K562 (cell line): ENCODE data around the gene PRTFDC1. TPM values are rescaled to one million over a fixed set of nuclear protein-coding genes. Genes with fewer than 3 reads are reported as not detected.

Experiments used
- ARNT ChIP-seq, 2 experiments: fragments of 450-650 bp; IDR thresholded peaks; 2 replicates each; pipeline ENCODE4 v1.6.1; 2016; ENCODE audit warnings: mild to moderate bottlenecking in 1 of 2
- BRD4 ChIP-seq: fragments of 200-600 bp; sonication (generic); IDR thresholded peaks from 2 replicates; pipeline ENCODE4 v1.6.1; 2017; ENCODE audit warnings: inconsistent platforms
- FOXA3 ChIP-seq, 2 experiments: fragments of 450-650 bp in 1 of 2; sonication (generic) in 1 of 2; formaldehyde crosslinking; IDR thresholded peaks in 1 of 2; conservative IDR thresholded peaks in 1 of 2; 2 replicates each; pipeline versions ENCODE4 v1.4.0 to v1.8.0; 2020 to 2022; ENCODE audit warnings: mild to moderate bottlenecking in 2 of 2, missing genetic modification reagents in 1 of 2
- FOXM1 ChIP-seq, 2 experiments: fragments of 450-650 bp in 1 of 2; sonication (generic) in 1 of 2; formaldehyde crosslinking in 1 of 2; IDR thresholded peaks; 2 replicates each; pipeline versions ENCODE4 v1.6.1 to v1.9.0; 2017 to 2022; ENCODE audit warnings: low read depth in 2 of 2, mild to moderate bottlenecking in 2 of 2, missing genetic modification reagents in 1 of 2, moderate library complexity in 1 of 2
- MAZ ChIP-seq, 2 experiments: fragments of 450-650 bp in 1 of 2; sonication (generic) in 1 of 2; formaldehyde crosslinking; IDR thresholded peaks in 1 of 2; conservative IDR thresholded peaks in 1 of 2; 2 replicates each; pipeline versions ENCODE4 v1.4.0 to v1.5.0; 2020; ENCODE audit warnings: mild to moderate bottlenecking in 1 of 2, missing genetic modification reagents in 1 of 2
- MED1 ChIP-seq: sonication (generic); formaldehyde crosslinking; IDR thresholded peaks from 2 replicates; pipeline ENCODE4 v1.8.1; 2023; ENCODE audit warnings: missing genetic modification reagents, borderline replicate concordance
- MTA3 ChIP-seq: fragments of 450-650 bp; formaldehyde crosslinking; IDR thresholded peaks from 2 replicates; pipeline ENCODE4 v1.6.1; 2017; ENCODE audit warnings: mild to moderate bottlenecking, borderline replicate concordance
- NEUROD1 ChIP-seq: fragments of 150-350 bp; IDR thresholded peaks from 2 replicates; pipeline ENCODE4 v1.6.1; 2014; ENCODE audit warnings: borderline replicate concordance, low read length, low read depth; ENCODE audit not compliant: partially characterized antibody
- PRMT5 ChIP-seq: sonication (generic); formaldehyde crosslinking; IDR thresholded peaks from 2 replicates; pipeline ENCODE4 v1.5.0; 2020; ENCODE audit warnings: missing genetic modification reagents
- RBM17 ChIP-seq: fragments of 200-400 bp; formaldehyde crosslinking; IDR thresholded peaks from 2 replicates; pipeline ENCODE4 v1.6.1; 2017; ENCODE audit warnings: low read depth, mild to moderate bottlenecking, low read length, borderline replicate concordance
- SIX5 ChIP-seq, 2 experiments: IDR thresholded peaks; 2 replicates each; pipeline ENCODE4 v1.6.1; 2011; ENCODE audit warnings: low read length in 2 of 2, borderline replicate concordance in 1 of 2, low read depth in 1 of 2, mild to moderate bottlenecking in 1 of 2, moderate library complexity in 1 of 2; ENCODE audit not compliant: insufficient read depth in 1 of 2
- SMAD1 ChIP-seq: fragments of 150-350 bp; IDR thresholded peaks from 2 replicates; pipeline ENCODE4 v1.6.1; 2014; ENCODE audit warnings: low read length, low read depth; ENCODE audit not compliant: partially characterized antibody
- TEAD4 ChIP-seq, 2 experiments: sonication (generic) in 1 of 2; formaldehyde crosslinking in 1 of 2; IDR thresholded peaks; 2 replicates each; pipeline versions ENCODE4 v1.6.1 to v1.8.0; 2012 to 2022; ENCODE audit warnings: borderline replicate concordance in 1 of 2, inconsistent platforms in 1 of 2, low read length in 1 of 2, mild to moderate bottlenecking in 1 of 2, missing genetic modification reagents in 1 of 2
- ZNF232 ChIP-seq: sonication (generic); formaldehyde crosslinking; IDR thresholded peaks from 2 replicates; pipeline ENCODE4 v1.8.0; 2022; ENCODE audit warnings: mild to moderate bottlenecking, missing genetic modification reagents
- polyA plus RNA-seq, 8 experiments: library from polyadenylated mRNA; depleted of rRNA in 4 of 8; stranded (reverse) in 5 of 8; unstranded in 3 of 8; fragments of >200 nt; fragmentation: Nextera tagmentation in 2 of 8; fragmentation: Illumina TruSeq in 1 of 8; extraction: Ambion mirVana in 2 of 8; extraction: Trizol in 1 of 8; gene quantifications; 2 replicates each; pipeline versions ENCODE4 v1.2.1 to v1.2.3, GENCODE V29; 2011 to 2014; ENCODE audit warnings: inconsistent platforms in 1 of 8, missing spikeins in 1 of 8
- total RNA-seq, 7 experiments: library from RNA; depleted of rRNA in 6 of 7; stranded (reverse); fragments of >200 nt in 6 of 7; fragmentation: Illumina TruSeq in 2 of 7; extraction: Trizol in 2 of 7; gene quantifications; 2 replicates each; pipeline versions ENCODE4 v1.2.1 to v1.2.3, GENCODE V29; 2011 to 2021; ENCODE audit warnings: low replicate concordance in 1 of 7
- TF ChIP-seq, protein P1 (sequence below), 2 experiments: fragments of 450-650 bp; conservative IDR thresholded peaks; 2 replicates each; pipeline ENCODE4 v1.6.1; 2017; ENCODE audit warnings: mild to moderate bottlenecking in 2 of 2, moderate library complexity in 2 of 2
- TF ChIP-seq, protein P2 (sequence below): fragments of 450-650 bp; formaldehyde crosslinking; IDR thresholded peaks from 2 replicates; pipeline ENCODE4 v1.4.0; 2022; ENCODE audit warnings: mild to moderate bottlenecking, moderate library complexity
- TF ChIP-seq, protein P3 (sequence below): sonication (generic); formaldehyde crosslinking; IDR thresholded peaks from 2 replicates; pipeline ENCODE4 v1.8.1; 2023; ENCODE audit warnings: mild to moderate bottlenecking, missing genetic modification reagents
- TF ChIP-seq, protein P4 (sequence below): fragments of 250-450 bp; sonication (Bioruptor Pico); IDR thresholded peaks from 2 replicates; pipeline ENCODE4 v1.4.0; 2020; ENCODE audit warnings: mild to moderate bottlenecking, moderate library complexity

Gene PRTFDC1
- total and polyA plus RNA-seq, 9 of the 15 experiments (the other 6 are each of a cell fraction or from before 2014, with no cell fraction given) = 7.0 to 27.6 (median 10.0) TPM

DNA sequence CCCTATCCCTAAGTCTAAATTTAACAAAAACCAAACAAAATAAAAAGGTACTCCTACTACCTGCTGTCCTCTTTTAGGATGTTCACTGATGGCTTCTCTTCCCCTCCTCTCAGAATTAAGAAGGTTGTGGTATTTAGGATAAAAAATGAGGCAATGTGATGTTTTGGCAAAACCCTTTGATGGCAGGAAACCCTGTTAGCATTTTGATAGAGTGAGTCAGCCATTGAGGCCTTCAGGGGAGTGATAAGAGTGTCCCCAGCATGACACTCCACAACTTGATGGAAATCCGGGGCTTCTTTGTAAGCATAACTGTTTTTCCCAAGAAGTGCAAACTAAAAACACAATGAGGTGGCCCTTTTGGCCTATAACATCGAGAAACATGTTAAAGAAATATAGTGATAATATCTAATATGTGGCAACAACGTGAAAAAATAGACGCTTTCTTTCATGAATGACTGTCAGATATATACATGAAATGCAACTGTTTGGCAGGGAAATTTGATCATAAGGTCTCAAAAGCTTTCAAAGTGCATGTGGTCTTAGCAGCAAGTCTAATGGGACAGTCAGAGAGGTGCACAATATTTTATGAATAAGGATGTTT lies 55.0 kb downstream of the PRTFDC1 start (continued):
- TF ChIP-seq, protein P1, sequence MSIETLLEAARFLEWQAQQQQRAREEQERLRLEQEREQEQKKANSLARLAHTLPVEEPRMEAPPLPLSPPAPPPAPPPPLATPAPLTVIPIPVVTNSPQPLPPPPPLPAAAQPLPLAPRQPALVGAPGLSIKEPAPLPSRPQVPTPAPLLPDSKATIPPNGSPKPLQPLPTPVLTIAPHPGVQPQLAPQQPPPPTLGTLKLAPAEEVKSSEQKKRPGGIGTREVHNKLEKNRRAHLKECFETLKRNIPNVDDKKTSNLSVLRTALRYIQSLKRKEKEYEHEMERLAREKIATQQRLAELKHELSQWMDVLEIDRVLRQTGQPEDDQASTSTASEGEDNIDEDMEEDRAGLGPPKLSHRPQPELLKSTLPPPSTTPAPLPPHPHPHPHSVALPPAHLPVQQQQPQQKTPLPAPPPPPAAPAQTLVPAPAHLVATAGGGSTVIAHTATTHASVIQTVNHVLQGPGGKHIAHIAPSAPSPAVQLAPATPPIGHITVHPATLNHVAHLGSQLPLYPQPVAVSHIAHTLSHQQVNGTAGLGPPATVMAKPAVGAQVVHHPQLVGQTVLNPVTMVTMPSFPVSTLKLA (conservative IDR thresholded peaks at IDR 0.05) = peak in 1 of 2 experiments; percentile 55; a peak in 1 of 4 replicates
- no peak for TF ChIP-seq PRMT5 (CRISPR knock-in tag)
- TF ChIP-seq BRD4 = no peak
- no peak for TF ChIP-seq RBM17
- TF ChIP-seq, protein P2, sequence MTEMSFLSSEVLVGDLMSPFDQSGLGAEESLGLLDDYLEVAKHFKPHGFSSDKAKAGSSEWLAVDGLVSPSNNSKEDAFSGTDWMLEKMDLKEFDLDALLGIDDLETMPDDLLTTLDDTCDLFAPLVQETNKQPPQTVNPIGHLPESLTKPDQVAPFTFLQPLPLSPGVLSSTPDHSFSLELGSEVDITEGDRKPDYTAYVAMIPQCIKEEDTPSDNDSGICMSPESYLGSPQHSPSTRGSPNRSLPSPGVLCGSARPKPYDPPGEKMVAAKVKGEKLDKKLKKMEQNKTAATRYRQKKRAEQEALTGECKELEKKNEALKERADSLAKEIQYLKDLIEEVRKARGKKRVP (CRISPR knock-in tag) = no peak
- peak; percentile 48; the same call in 1 of the 2 replicates for TF ChIP-seq MTA3
- 0 out of 4 replicates have a peak, but pooled peaks of 1 of the 2 experiments have one; percentile 31 for TF ChIP-seq MAZ (CRISPR knock-in tag; conservative IDR thresholded peaks at IDR 0.05 in 1 of 2, IDR thresholded peaks at IDR 0.05 in 1 of 2)
- TF ChIP-seq, protein P3, sequence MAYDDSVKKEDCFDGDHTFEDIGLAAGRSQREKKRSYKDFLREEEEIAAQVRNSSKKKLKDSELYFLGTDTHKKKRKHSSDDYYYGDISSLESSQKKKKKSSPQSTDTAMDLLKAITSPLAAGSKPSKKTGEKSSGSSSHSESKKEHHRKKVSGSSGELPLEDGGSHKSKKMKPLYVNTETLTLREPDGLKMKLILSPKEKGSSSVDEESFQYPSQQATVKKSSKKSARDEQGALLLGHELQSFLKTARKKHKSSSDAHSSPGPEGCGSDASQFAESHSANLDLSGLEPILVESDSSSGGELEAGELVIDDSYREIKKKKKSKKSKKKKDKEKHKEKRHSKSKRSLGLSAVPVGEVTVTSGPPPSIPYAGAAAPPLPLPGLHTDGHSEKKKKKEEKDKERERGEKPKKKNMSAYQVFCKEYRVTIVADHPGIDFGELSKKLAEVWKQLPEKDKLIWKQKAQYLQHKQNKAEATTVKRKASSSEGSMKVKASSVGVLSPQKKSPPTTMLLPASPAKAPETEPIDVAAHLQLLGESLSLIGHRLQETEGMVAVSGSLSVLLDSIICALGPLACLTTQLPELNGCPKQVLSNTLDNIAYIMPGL (CRISPR knock-in tag) = no peak
- TF ChIP-seq ARNT (IDR thresholded peaks at IDR 0.05) = peak; percentile 68 to 89
- no peak for TF ChIP-seq SMAD1
- no peak for TF ChIP-seq FOXA3 (CRISPR knock-in tag; conservative IDR thresholded peaks at IDR 0.05 in 1 of 2, IDR thresholded peaks at IDR 0.05 in 1 of 2)
- TF ChIP-seq SIX5 (IDR thresholded peaks at IDR 0.05; ENCODE audit: borderline replicate concordance in 1 of 2, insufficient read depth in 1 of 2, low read depth in 1 of 2, low read length in 2 of 2) = no peak
- TF ChIP-seq ZNF232 (CRISPR knock-in tag) = no peak
- peak; percentile 89 for TF ChIP-seq TEAD4 (IDR thresholded peaks at IDR 0.05; ENCODE audit: low read length)
- TF ChIP-seq TEAD4 (CRISPR knock-in tag; IDR thresholded peaks at IDR 0.05; ENCODE audit: borderline replicate concordance) = no peak
- peak; percentile 48 for TF ChIP-seq NEUROD1
- no peak for TF ChIP-seq MED1 (CRISPR knock-in tag)
- TF ChIP-seq, protein P4, sequence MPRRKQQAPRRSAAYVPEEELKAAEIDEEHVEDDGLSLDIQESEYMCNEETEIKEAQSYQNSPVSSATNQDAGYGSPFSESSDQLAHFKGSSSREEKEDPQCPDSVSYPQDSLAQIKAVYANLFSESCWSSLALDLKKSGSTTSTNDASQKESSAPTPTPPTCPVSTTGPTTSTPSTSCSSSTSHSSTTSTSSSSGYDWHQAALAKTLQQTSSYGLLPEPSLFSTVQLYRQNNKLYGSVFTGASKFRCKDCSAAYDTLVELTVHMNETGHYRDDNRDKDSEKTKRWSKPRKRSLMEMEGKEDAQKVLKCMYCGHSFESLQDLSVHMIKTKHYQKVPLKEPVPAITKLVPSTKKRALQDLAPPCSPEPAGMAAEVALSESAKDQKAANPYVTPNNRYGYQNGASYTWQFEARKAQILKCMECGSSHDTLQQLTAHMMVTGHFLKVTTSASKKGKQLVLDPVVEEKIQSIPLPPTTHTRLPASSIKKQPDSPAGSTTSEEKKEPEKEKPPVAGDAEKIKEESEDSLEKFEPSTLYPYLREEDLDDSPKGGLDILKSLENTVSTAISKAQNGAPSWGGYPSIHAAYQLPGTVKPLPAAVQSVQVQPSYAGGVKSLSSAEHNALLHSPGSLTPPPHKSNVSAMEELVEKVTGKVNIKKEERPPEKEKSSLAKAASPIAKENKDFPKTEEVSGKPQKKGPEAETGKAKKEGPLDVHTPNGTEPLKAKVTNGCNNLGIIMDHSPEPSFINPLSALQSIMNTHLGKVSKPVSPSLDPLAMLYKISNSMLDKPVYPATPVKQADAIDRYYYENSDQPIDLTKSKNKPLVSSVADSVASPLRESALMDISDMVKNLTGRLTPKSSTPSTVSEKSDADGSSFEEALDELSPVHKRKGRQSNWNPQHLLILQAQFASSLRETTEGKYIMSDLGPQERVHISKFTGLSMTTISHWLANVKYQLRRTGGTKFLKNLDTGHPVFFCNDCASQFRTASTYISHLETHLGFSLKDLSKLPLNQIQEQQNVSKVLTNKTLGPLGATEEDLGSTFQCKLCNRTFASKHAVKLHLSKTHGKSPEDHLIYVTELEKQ (CRISPR knock-in tag) = no peak
- TF ChIP-seq FOXM1 (IDR thresholded peaks at IDR 0.05; ENCODE audit: low read depth) = peak; percentile 58; the same call in 1 of the 2 replicates
- no peak for TF ChIP-seq FOXM1 (CRISPR knock-in tag; IDR thresholded peaks at IDR 0.05; ENCODE audit: low read depth)
